Lower leg skin (tissue), 4 donors: ENCODE results near the gene PLCB1. TPM values are rescaled to one million over a fixed set of nuclear protein-coding genes. Genes with fewer than 3 reads are reported as not detected.
"Not testable (repeated sequence)": the region's sequence is repeated elsewhere in the genome, so short reads cannot be mapped to it uniquely, and the experiment has no call there.

Source experiments
- DNase-seq, 2 donors: peaks; one replicate each; pipeline ENCODE4 v3.0.0-alpha.2; 2019; ENCODE audit warnings: low spot score in 2 of 2
- H3K4me3 ChIP-seq: fragments of 200-600 bp; sonication (generic); 2 replicates; pipeline ENCODE4 v1.5.1; 2017; ENCODE audit warnings: mild to moderate bottlenecking, low read depth; ENCODE audit not compliant: poor library complexity, severe bottlenecking
- CTCF ChIP-seq, 3 donors: fragments of 450-650 bp; IDR thresholded peaks; one replicate each; pipeline ENCODE4 v1.5.1; 2016; ENCODE audit warnings: antibody characterized with exemption in 3 of 3, mild to moderate bottlenecking in 3 of 3, moderate library complexity in 2 of 3
- POLR2A ChIP-seq, 2 donors: fragments of 450-650 bp; IDR thresholded peaks; one replicate each; pipeline ENCODE4 v1.6.1; 2016 to 2017; ENCODE audit warnings: antibody characterized with exemption in 2 of 2, mild to moderate bottlenecking in 1 of 2, moderate library complexity in 1 of 2
- WGBS, 2 donors: methylation state at CpG; one replicate each; pipeline ENCODE4 v1.1.5; 2018; 5-methylcytosine and 5-hydroxymethylcytosine counted together
- intact Hi-C: fragments of 100-400 bp; cut with DNase I; formaldehyde crosslinking; loops from one replicate; pipeline ENCODE4 v1.15.0; 2023; ENCODE audit warnings: low total_unique reads
- total RNA-seq, 4 donors: library from RNA; depleted of rRNA; stranded (reverse); fragments of >200 nt; gene quantifications; one replicate each; pipeline ENCODE4 v1.1.0, GENCODE V29; 2016

PLCB1 gene
- total RNA-seq, 4 donors from 2014 or later, result 4.1 to 16.2 (median 9.1) TPM

DNA sequence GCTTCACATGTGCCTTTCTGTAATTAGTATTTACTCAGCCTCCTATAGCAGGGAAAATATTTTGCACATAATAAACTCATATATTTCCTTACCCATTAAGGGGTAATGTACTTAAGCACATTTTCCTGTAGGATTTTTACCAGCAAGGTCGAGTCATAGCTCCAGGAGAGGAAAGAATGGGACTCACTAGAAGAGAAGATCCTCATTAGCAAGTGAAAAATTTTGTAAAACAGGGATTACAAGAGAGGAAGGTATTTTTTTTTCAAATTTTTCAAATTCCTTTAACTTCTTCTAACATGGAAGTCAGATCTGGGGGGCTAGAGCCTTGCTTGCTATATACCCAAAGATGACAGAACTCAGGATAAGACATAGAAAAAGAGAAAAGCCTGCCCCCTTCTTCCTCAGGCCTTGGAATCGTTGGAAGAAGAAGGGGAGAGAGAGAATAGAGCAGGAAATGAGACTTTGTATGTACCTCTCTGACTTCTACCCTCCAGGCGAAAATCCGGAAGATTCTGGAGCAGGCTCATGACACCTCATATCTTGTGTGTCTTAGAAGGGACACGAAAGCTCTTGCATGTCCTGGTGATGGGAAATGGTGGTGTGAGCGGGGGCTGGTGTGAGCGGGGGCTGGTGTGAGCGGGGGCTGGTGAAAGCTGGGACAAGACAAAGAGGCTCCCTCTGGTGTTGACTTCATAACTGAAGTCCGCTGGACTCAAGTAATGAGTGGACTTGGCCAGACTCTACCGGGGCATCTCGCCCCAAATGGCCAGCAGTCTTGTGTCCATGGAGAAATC is 679.9 kb downstream of the PLCB1 start:
- intact Hi-C loops, result no loop called here
- no peak overlapping the region for H3K4me3 ChIP-seq
- TF ChIP-seq POLR2A (IDR thresholded peaks at IDR 0.05) (no peak), CTCF (IDR thresholded peaks at IDR 0.05) (no peak)
- WGBS, 2 donors, result 80 to 85% methylated on average over 11 of the region's 11 CpGs
- no peak for DNase-seq

DNA sequence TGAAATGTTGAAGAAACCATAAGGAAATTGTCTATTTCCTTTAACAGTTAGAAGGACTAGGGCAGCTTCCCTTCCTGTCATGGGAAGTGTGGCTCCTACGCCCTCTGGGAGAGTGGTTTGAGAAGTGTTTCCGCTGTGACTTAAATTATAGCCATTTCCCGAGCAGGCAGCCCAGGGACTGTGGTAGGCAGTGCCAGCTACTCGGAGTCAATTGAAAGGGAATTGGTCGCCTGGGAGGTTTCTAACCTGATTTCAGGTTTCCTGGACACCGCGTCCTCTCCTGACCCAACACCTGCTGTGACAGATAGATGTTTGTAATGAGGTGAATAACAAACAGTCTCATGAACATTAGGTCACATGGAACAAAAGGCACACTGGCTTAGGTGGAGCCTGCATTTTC is 680.8 kb downstream of the PLCB1 start:
- DNase-seq, result no peak
- 62 to 70% methylated on average over 7 of the region's 7 CpGs for WGBS, 2 donors
- no peak overlapping the region for H3K4me3 ChIP-seq
- intact Hi-C loops, result no loop called here
- TF ChIP-seq CTCF (IDR thresholded peaks at IDR 0.05) (no peak), POLR2A (IDR thresholded peaks at IDR 0.05) (no peak)

- DNase-seq, result no peak
- no peak overlapping the region for H3K4me3 ChIP-seq
- TF ChIP-seq POLR2A (IDR thresholded peaks at IDR 0.05) (no peak), CTCF (IDR thresholded peaks at IDR 0.05) (no peak)
- intact Hi-C loops, result no loop called here
- WGBS, 2 donors, result 78 to 82% methylated on average over 4 of the region's 4 CpGs
Observed at GRCh38 chr20:8815208-8815607, 683.1 kb downstream of the PLCB1 start.

DNA sequence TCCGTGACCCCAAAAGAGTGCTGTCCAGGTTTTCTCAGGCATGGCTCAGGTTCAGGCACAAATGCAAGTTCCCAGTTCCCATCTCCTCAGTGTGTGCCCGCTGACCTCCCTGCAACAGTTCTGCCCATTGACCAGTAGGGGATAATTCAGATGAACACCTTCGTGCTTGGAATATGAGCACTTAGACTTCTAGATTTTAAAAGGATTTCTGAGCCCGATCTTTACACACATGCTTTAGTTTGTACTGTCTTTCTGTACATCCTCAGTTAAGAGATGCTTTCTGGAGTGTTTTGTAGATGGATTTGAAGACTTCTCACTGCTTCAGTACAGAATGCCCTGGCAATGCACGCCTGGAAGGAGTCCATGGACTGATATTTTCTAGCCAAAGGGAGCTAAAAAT is 697.2 kb downstream of the PLCB1 start:
- no peak for DNase-seq
- TF ChIP-seq CTCF (IDR thresholded peaks at IDR 0.05) (no peak), POLR2A (IDR thresholded peaks at IDR 0.05) (no peak)
- WGBS, 2 donors, result 90 to 91% methylated on average over 5 of the region's 5 CpGs
- H3K4me3 ChIP-seq, result no peak overlapping the region
- intact Hi-C loops, result no loop called here

DNA sequence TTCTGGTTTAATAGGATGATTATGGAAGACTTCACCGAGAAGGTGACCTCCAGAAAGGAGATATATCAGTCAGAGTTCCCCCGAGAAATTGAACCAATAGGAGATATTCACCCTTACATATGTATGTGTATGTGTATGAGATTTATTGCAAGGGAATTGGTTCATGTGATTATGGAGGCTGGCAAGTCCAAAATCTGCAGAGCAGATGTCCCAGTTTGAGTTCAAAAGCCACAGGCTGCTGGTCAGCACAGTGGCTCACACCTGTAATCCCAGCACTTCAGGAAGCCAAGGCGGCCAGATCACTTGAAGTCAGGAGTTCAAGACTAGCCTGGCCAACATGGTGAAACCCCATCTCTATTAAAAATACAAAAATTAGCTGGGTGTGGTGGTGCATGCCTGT is 702.2 kb downstream of the PLCB1 start:
- DNase-seq, H3K4me3 ChIP-seq, intact Hi-C loops: not testable (repeated sequence)
- 91 to 94% methylated on average over 3 of the region's 3 CpGs for WGBS, 2 donors

- DNase-seq, result no peak
- no peak overlapping the region for H3K4me3 ChIP-seq
- WGBS, 2 donors, result 67 to 92% methylated on average over 1 of the region's 1 CpG
- no peak for TF ChIP-seq CTCF (IDR thresholded peaks at IDR 0.05)
- no peak for TF ChIP-seq POLR2A (IDR thresholded peaks at IDR 0.05)
- intact Hi-C loops, result no loop called here
Observed at GRCh38 chr20:8834851-8835250, 702.8 kb downstream of the PLCB1 start.
